Activated B cell treated with CpG ODN at 0.5 μM for 24 hours (primary cell): ENCODE results near the gene ADAMTSL3. TPM values are rescaled to one million over a fixed set of nuclear protein-coding genes. Genes with fewer than 3 reads are reported as not detected.

ENCODE experiments used
- ATAC-seq: fragments of 200-7000 bp; cut with Tn5 transposase; one replicate; pipeline ENCODE4 v1.10.0; 2021; ENCODE audit warnings: low read depth, mild to moderate bottlenecking, moderate library complexity
- CTCF ChIA-PET: fragments of 350-600 bp; sonication (Branson Sonifier 250); formaldehyde crosslinking; loops from one replicate; lab custom pipeline; 2021; ENCODE audit warnings: antibody characterized with exemption; lab: Charles Lee
- POLR2A ChIA-PET: fragments of 350-600 bp; sonication (Branson Sonifier 250); formaldehyde crosslinking; loops from one replicate; lab custom pipeline; 2021; ENCODE audit warnings: antibody characterized with exemption; lab: Charles Lee
- DNase-seq: peaks from one replicate; pipeline ENCODE4 v3.0.0; 2022
- H3K27ac Mint-ChIP-seq: one replicate; pipeline ENCODE4 v1.8.0; 2020; ENCODE audit warnings: mixed read lengths
- H3K27me3 Mint-ChIP-seq: one replicate; pipeline ENCODE4 v1.8.0; 2021; ENCODE audit warnings: mixed read lengths
- H3K36me3 Mint-ChIP-seq: one replicate; pipeline ENCODE4 v1.8.0; 2021; ENCODE audit warnings: low read depth, mixed read lengths
- H3K4me1 Mint-ChIP-seq: one replicate; pipeline ENCODE4 v1.8.0; 2021; ENCODE audit warnings: mixed read lengths
- H3K4me3 Mint-ChIP-seq: one replicate; pipeline ENCODE4 v1.8.0; 2020; ENCODE audit warnings: mild to moderate bottlenecking, mixed read lengths
- H3K9me3 Mint-ChIP-seq: one replicate; pipeline ENCODE4 v1.8.0; 2020; ENCODE audit warnings: mixed read lengths
- CTCF ChIP-seq: fragments of 200-600 bp; IDR thresholded peaks from one replicate; pipeline ENCODE4 v1.8.0; 2022; ENCODE audit warnings: antibody characterized with exemption, mild to moderate bottlenecking
- intact Hi-C: fragments of 100-400 bp; cut with micrococcal nuclease; formaldehyde crosslinking; loops from one replicate; pipeline ENCODE4 v1.15.1; 2024
- total RNA-seq: library from RNA; stranded (reverse); gene quantifications from 2 replicates; pipeline ENCODE4 v1.2.3, GENCODE V29; 2022

Gene ADAMTSL3
- total RNA-seq, 1 donor from 2014 or later, result not detected

DNA sequence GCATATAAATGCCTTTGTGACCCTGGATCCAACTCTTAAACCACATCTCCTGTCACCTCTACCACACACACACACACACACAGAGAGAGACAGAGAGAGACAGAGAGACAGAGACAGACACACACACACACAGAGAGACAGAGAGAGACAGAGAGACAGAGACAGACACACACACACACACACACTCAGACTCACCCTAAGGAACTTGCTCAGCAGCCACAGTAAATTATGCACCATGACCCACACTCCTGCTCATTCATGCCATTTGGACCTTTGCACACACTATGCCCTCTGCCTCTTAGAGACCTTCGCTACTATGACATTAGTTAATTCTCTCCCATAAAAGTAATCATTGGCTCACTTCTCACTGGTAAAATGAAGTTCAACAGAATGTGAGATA lies 275.7 kb downstream of the ADAMTSL3 start:
- ChIA-PET POLR2A (no interaction called here), CTCF (no interaction called here)
- H3K4me3 Mint-ChIP-seq, result no peak overlapping the region
- H3K27ac Mint-ChIP-seq, result no peak overlapping the region
- TF ChIP-seq CTCF, result no peak
- peaks cover under 1% of the 10 kb centered on the region for H3K27me3 Mint-ChIP-seq
- ATAC-seq (no peak), DNase-seq (no peak)
- H3K36me3 Mint-ChIP-seq, result no peaks in the 10 kb centered on the region
- peaks cover 14% of the 10 kb centered on the region for H3K9me3 Mint-ChIP-seq
- intact Hi-C loops, result no loop called here
- H3K4me1 Mint-ChIP-seq, result no peaks in the 10 kb centered on the region

GRCh38 chr15:83930392-83931212 lies 276.7 kb downstream of the ADAMTSL3 start:
- no peak for TF ChIP-seq CTCF
- intact Hi-C loops, result no loop called here
- POLR2A ChIA-PET, result no interaction called here
- H3K36me3 Mint-ChIP-seq, result no peaks in the 10 kb centered on the region
- no peaks in the 10 kb centered on the region for H3K4me1 Mint-ChIP-seq
- ATAC-seq, result no peak
- CTCF ChIA-PET, result no interaction called here
- DNase-seq, result no peak
- peaks cover 16% of the 10 kb centered on the region for H3K9me3 Mint-ChIP-seq
- peaks cover 3% of the 10 kb centered on the region for H3K27me3 Mint-ChIP-seq
- no peak overlapping the region for H3K4me3 Mint-ChIP-seq
- no peak overlapping the region for H3K27ac Mint-ChIP-seq

DNA sequence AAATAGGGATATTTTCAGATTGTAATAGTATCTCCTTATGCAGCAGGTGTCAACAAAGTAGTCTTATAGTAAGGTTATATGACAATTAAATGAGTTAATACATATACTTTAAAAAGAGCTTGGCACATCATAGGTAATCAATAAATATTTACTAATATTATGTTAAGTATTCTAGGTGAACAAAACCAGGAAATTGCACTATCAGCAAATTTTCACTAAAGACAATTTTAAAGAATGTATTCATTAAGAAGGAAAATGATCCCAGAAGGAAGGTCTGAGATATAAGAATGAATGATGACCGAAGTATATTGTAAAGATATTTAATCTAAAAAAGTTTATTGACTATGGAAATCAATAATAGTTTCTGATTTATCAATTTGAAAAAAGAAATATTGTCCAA lies 281.9 kb downstream of the ADAMTSL3 start:
- H3K9me3 Mint-ChIP-seq, result peaks cover 21% of the 10 kb centered on the region
- TF ChIP-seq CTCF, result no peak
- no peaks in the 10 kb centered on the region for H3K36me3 Mint-ChIP-seq
- intact Hi-C loops, result no loop called here
- H3K27me3 Mint-ChIP-seq, result peaks cover 3% of the 10 kb centered on the region
- POLR2A ChIA-PET, result no interaction called here
- no peak for ATAC-seq
- CTCF ChIA-PET, result no interaction called here
- H3K4me1 Mint-ChIP-seq, result no peaks in the 10 kb centered on the region
- H3K4me3 Mint-ChIP-seq, result no peak overlapping the region
- no peak overlapping the region for H3K27ac Mint-ChIP-seq
- DNase-seq, result no peak

DNA sequence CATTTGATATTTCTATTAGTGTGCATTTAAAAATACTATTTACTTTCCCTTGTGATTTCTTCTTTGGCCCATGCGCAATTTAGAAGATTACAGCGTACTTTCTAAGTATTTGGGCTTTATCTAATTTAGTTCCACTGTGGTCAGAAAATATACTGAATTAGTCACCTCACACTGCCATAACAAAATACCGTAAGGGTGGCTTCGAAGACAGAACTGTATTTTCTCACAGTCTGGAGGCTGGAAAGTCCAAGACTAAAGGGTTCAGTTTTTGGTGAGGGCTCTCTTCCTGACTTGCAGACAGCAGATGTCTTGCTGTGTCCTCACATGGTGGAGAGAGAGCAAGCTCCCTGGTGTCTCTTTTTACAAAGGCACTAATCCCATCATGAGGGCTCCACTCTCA lies 286.2 kb downstream of the ADAMTSL3 start:
- Mint-ChIP-seq H3K4me1 (no peaks in the 10 kb centered on the region), H3K27ac (no peak overlapping the region), H3K4me3 (no peak overlapping the region), H3K9me3 (peaks cover 5% of the 10 kb centered on the region), H3K27me3 (no peaks in the 10 kb centered on the region), H3K36me3 (no peaks in the 10 kb centered on the region)
- POLR2A ChIA-PET, result interaction anchor here (0.7 kb wide), 1 partner anchor 931 kb away, joined by 4 read pairs; no protein-coding TSS in a partner anchor
- CTCF ChIA-PET, result no interaction called here
- no peak for TF ChIP-seq CTCF
- intact Hi-C loops, result no loop called here
- ATAC-seq (no peak), DNase-seq (no peak)

DNA sequence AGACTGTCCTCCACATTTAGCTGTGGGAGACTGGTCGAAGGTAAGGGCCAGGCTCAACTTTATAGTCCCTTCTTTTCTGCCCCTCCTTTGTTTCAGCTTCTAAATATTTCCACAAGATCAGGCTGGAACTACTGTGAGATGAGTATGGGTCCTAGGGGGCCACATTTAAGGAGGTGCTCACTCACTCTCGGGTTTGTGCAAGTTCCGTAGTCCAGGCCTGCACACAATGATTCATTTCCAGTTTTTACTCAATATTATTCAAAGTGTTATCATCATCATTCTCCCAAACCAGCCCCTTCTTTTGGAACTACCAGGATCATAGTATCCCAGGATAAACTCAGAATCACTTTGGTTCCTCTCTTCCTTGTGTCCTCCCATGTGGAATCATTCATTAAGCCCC lies 289.1 kb downstream of the ADAMTSL3 start:
- no peaks in the 10 kb centered on the region for H3K4me1 Mint-ChIP-seq
- DNase-seq, result no peak
- intact Hi-C loops, result no loop called here
- H3K27me3 Mint-ChIP-seq, result no peaks in the 10 kb centered on the region
- POLR2A ChIA-PET, result no interaction called here
- ATAC-seq, result no peak
- no peak overlapping the region for H3K4me3 Mint-ChIP-seq
- TF ChIP-seq CTCF, result no peak
- no peaks in the 10 kb centered on the region for H3K36me3 Mint-ChIP-seq
- H3K27ac Mint-ChIP-seq, result no peak overlapping the region
- CTCF ChIA-PET, result no interaction called here
- no peaks in the 10 kb centered on the region for H3K9me3 Mint-ChIP-seq
